HG03457 (cell line): ENCODE measurements around the gene TSN.
"Not testable (repeated sequence)": the region's sequence is repeated elsewhere in the genome, so short reads cannot be mapped to it uniquely, and the experiment has no call there.

Experiments used
- ATAC-seq: cut with Tn5 transposase; IDR thresholded peaks from one replicate; pipeline ENCODE4 v1.9.1; 2021; ENCODE audit warnings: moderate number of reproducible peaks; ENCODE audit not compliant: unreplicated experiment

The TSN gene

GRCh38 chr2:121796239-121796638 is 40.8 kb downstream of the TSN start:
- ATAC-seq = peak; percentile 83

- no peak for ATAC-seq
Measured at GRCh38 chr2:121798617-121799016, 43.2 kb downstream of the TSN start.

GRCh38 chr2:121801916-121802315 is 46.5 kb downstream of the TSN start:
- ATAC-seq = no peak

GRCh38 chr2:121803503-121803902 is 48.1 kb downstream of the TSN start:
- no peak for ATAC-seq

GRCh38 chr2:121804340-121804739 is 48.9 kb downstream of the TSN start:
- ATAC-seq = peak; percentile 88

GRCh38 chr2:121804997-121805765 is 49.7 kb downstream of the TSN start:
- ATAC-seq = no peak

- ATAC-seq = no peak
Measured at GRCh38 chr2:121805766-121806143, 50.3 kb downstream of the TSN start.

GRCh38 chr2:121807771-121808170 is 52.3 kb downstream of the TSN start:
- ATAC-seq = not testable (repeated sequence)

GRCh38 chr2:121809607-121810006 is 54.2 kb downstream of the TSN start:
- ATAC-seq = no peak

GRCh38 chr2:121810959-121811853 is 55.8 kb downstream of the TSN start:
- no peak for ATAC-seq

GRCh38 chr2:121813083-121813482 is 57.6 kb downstream of the TSN start:
- not testable (repeated sequence) for ATAC-seq

- ATAC-seq = no peak
Measured at GRCh38 chr2:121815216-121815615, 59.8 kb downstream of the TSN start.

- no peak for ATAC-seq
Measured at GRCh38 chr2:121816797-121817196, 61.3 kb downstream of the TSN start.

GRCh38 chr2:121817304-121817703 is 61.9 kb downstream of the TSN start:
- ATAC-seq = not testable (repeated sequence)
